ENCODE measurements around the gene TPSD1.
"Not testable (repeated sequence)": the region's sequence is repeated elsewhere in the genome, so short reads cannot be mapped to it uniquely, and the experiment has no call there.

TPSD1 gene

GRCh38 chr16:1292808-1293207 is 36.9 kb downstream of the TPSD1 start:
- H3K4me3 ChIP-seq (ENCODE audit: low read depth, low read length); H3K27ac ChIP-seq (ENCODE audit: low read depth, low read length); H3K79me2 ChIP-seq (ENCODE audit: control insufficient read depth, insufficient read depth, low read length, unreplicated experiment); H3K36me3 ChIP-seq (ENCODE audit: insufficient read depth, low read length); H2AFZ ChIP-seq (ENCODE audit: low read length, unreplicated experiment); H3K4me1 ChIP-seq (ENCODE audit: control insufficient read depth, insufficient read depth, low read length, unreplicated experiment): not testable (repeated sequence)
- peaks cover 36% of the 10 kb centered on the region for H3K27me3 ChIP-seq (ENCODE audit: insufficient read depth, low read length)

- Histone ChIP-seq H3K4me1 (ENCODE audit: control insufficient read depth, insufficient read depth, low read length, unreplicated experiment) (peaks cover 10% of the 10 kb centered on the region), H2AFZ (ENCODE audit: low read length, unreplicated experiment) (no peak overlapping the region), H3K36me3 (ENCODE audit: insufficient read depth, low read length) (no peaks in the 10 kb centered on the region), H3K4me3 (ENCODE audit: low read depth, low read length) (no peak overlapping the region), H3K27me3 (ENCODE audit: insufficient read depth, low read length) (peaks cover 23% of the 10 kb centered on the region), H3K79me2 (ENCODE audit: control insufficient read depth, insufficient read depth, low read length, unreplicated experiment) (no peaks in the 10 kb centered on the region), H3K27ac (ENCODE audit: low read depth, low read length) (no peak overlapping the region)
Observed at GRCh38 chr16:1293921-1294656, 38.2 kb downstream of the TPSD1 start.

GRCh38 chr16:1295465-1295864 is 39.6 kb downstream of the TPSD1 start:
- peaks cover 10% of the 10 kb centered on the region for H3K4me1 ChIP-seq (ENCODE audit: control insufficient read depth, insufficient read depth, low read length, unreplicated experiment)
- H3K27ac ChIP-seq (ENCODE audit: low read depth, low read length), result no peak overlapping the region
- peaks cover 24% of the 10 kb centered on the region for H3K27me3 ChIP-seq (ENCODE audit: insufficient read depth, low read length)

GRCh38 chr16:1296688-1297017 is 40.8 kb downstream of the TPSD1 start:
- not testable (repeated sequence) for H3K79me2 ChIP-seq (ENCODE audit: control insufficient read depth, insufficient read depth, low read length, unreplicated experiment); H3K36me3 ChIP-seq (ENCODE audit: insufficient read depth, low read length); H3K4me1 ChIP-seq (ENCODE audit: control insufficient read depth, insufficient read depth, low read length, unreplicated experiment); H3K4me3 ChIP-seq (ENCODE audit: low read depth, low read length); H3K27ac ChIP-seq (ENCODE audit: low read depth, low read length); H2AFZ ChIP-seq (ENCODE audit: low read length, unreplicated experiment)
- peaks cover 17% of the 10 kb centered on the region for H3K27me3 ChIP-seq (ENCODE audit: insufficient read depth, low read length)

More at GRCh38 chr16:1295465-1295864, 39.6 kb downstream of the TPSD1 start:
- no peak overlapping the region for H3K4me3 ChIP-seq (ENCODE audit: low read depth, low read length)
- no peak overlapping the region for H2AFZ ChIP-seq (ENCODE audit: low read length, unreplicated experiment)
- H3K79me2 ChIP-seq (ENCODE audit: control insufficient read depth, insufficient read depth, low read length, unreplicated experiment), result no peaks in the 10 kb centered on the region
- H3K36me3 ChIP-seq (ENCODE audit: insufficient read depth, low read length), result no peaks in the 10 kb centered on the region

GRCh38 chr16:1297018-1297696 is 41.3 kb downstream of the TPSD1 start:
- H3K4me1 ChIP-seq (ENCODE audit: control insufficient read depth, insufficient read depth, low read length, unreplicated experiment), result peaks cover 10% of the 10 kb centered on the region
- peak overlapping the region; percentile 25; the same call in 1 of the 2 replicates for H3K27ac ChIP-seq (ENCODE audit: low read depth, low read length)
- peak overlapping the region; percentile 57 for H2AFZ ChIP-seq (ENCODE audit: low read length, unreplicated experiment)

GRCh38 chr16:1298406-1298805 is 42.5 kb downstream of the TPSD1 start:
- H3K79me2 ChIP-seq (ENCODE audit: control insufficient read depth, insufficient read depth, low read length, unreplicated experiment), result no peaks in the 10 kb centered on the region
- peaks cover 10% of the 10 kb centered on the region for H3K4me1 ChIP-seq (ENCODE audit: control insufficient read depth, insufficient read depth, low read length, unreplicated experiment)
- peaks cover 15% of the 10 kb centered on the region for H3K27me3 ChIP-seq (ENCODE audit: insufficient read depth, low read length)
- no peak overlapping the region for H3K4me3 ChIP-seq (ENCODE audit: low read depth, low read length)
- H3K27ac ChIP-seq (ENCODE audit: low read depth, low read length), result no peak overlapping the region
- no peak overlapping the region for H2AFZ ChIP-seq (ENCODE audit: low read length, unreplicated experiment)
- H3K36me3 ChIP-seq (ENCODE audit: insufficient read depth, low read length), result no peaks in the 10 kb centered on the region

More at GRCh38 chr16:1297018-1297696, 41.3 kb downstream of the TPSD1 start:
- peaks cover 15% of the 10 kb centered on the region for H3K27me3 ChIP-seq (ENCODE audit: insufficient read depth, low read length)
- no peaks in the 10 kb centered on the region for H3K36me3 ChIP-seq (ENCODE audit: insufficient read depth, low read length)
- no peak overlapping the region for H3K4me3 ChIP-seq (ENCODE audit: low read depth, low read length)
- no peaks in the 10 kb centered on the region for H3K79me2 ChIP-seq (ENCODE audit: control insufficient read depth, insufficient read depth, low read length, unreplicated experiment)

GRCh38 chr16:1299012-1299867 is 43.4 kb downstream of the TPSD1 start:
- Histone ChIP-seq H3K4me1 (ENCODE audit: control insufficient read depth, insufficient read depth, low read length, unreplicated experiment) (peaks cover 10% of the 10 kb centered on the region), H3K27ac (ENCODE audit: low read depth, low read length) (no peak overlapping the region), H3K79me2 (ENCODE audit: control insufficient read depth, insufficient read depth, low read length, unreplicated experiment) (no peaks in the 10 kb centered on the region), H2AFZ (ENCODE audit: low read length, unreplicated experiment) (no peak overlapping the region), H3K36me3 (ENCODE audit: insufficient read depth, low read length) (no peaks in the 10 kb centered on the region), H3K4me3 (ENCODE audit: low read depth, low read length) (no peak overlapping the region), H3K27me3 (ENCODE audit: insufficient read depth, low read length) (peaks cover 15% of the 10 kb centered on the region)

GRCh38 chr16:1299868-1300203 is 44.0 kb downstream of the TPSD1 start:
- Histone ChIP-seq H3K36me3 (ENCODE audit: insufficient read depth, low read length) (no peaks in the 10 kb centered on the region), H3K27ac (ENCODE audit: low read depth, low read length) (no peak overlapping the region), H3K4me1 (ENCODE audit: control insufficient read depth, insufficient read depth, low read length, unreplicated experiment) (peaks cover 10% of the 10 kb centered on the region), H3K4me3 (ENCODE audit: low read depth, low read length) (no peak overlapping the region), H2AFZ (ENCODE audit: low read length, unreplicated experiment) (no peak overlapping the region), H3K27me3 (ENCODE audit: insufficient read depth, low read length) (peaks cover 15% of the 10 kb centered on the region), H3K79me2 (ENCODE audit: control insufficient read depth, insufficient read depth, low read length, unreplicated experiment) (no peaks in the 10 kb centered on the region)

GRCh38 chr16:1300664-1301476 is 45.0 kb downstream of the TPSD1 start:
- H3K27me3 ChIP-seq (ENCODE audit: insufficient read depth, low read length), result peaks cover 15% of the 10 kb centered on the region
- peaks cover 10% of the 10 kb centered on the region for H3K4me1 ChIP-seq (ENCODE audit: control insufficient read depth, insufficient read depth, low read length, unreplicated experiment)
- no peak overlapping the region for H3K27ac ChIP-seq (ENCODE audit: low read depth, low read length)
- H3K36me3 ChIP-seq (ENCODE audit: insufficient read depth, low read length), result no peaks in the 10 kb centered on the region
- H3K4me3 ChIP-seq (ENCODE audit: low read depth, low read length), result no peak overlapping the region
- H3K79me2 ChIP-seq (ENCODE audit: control insufficient read depth, insufficient read depth, low read length, unreplicated experiment), result no peaks in the 10 kb centered on the region
- H2AFZ ChIP-seq (ENCODE audit: low read length, unreplicated experiment), result no peak overlapping the region

GRCh38 chr16:1301562-1301961 is 45.7 kb downstream of the TPSD1 start:
- Histone ChIP-seq H3K27me3 (ENCODE audit: insufficient read depth, low read length) (peaks cover 15% of the 10 kb centered on the region), H2AFZ (ENCODE audit: low read length, unreplicated experiment) (no peak overlapping the region), H3K27ac (ENCODE audit: low read depth, low read length) (no peak overlapping the region), H3K4me1 (ENCODE audit: control insufficient read depth, insufficient read depth, low read length, unreplicated experiment) (peaks cover 10% of the 10 kb centered on the region), H3K36me3 (ENCODE audit: insufficient read depth, low read length) (no peaks in the 10 kb centered on the region), H3K4me3 (ENCODE audit: low read depth, low read length) (no peak overlapping the region), H3K79me2 (ENCODE audit: control insufficient read depth, insufficient read depth, low read length, unreplicated experiment) (no peaks in the 10 kb centered on the region)

Measured in ACC112 (cell line).